B cell (primary cell): ENCODE measurements around the gene CDKN2AIPNL. TPM values are rescaled to one million over a fixed set of nuclear protein-coding genes. Genes with fewer than 3 reads are reported as not detected.

Experiments used
- ATAC-seq: fragments of 200-7000 bp; cut with Tn5 transposase; one replicate; pipeline ENCODE4 v1.10.0; 2021; ENCODE audit warnings: low read depth, mild to moderate bottlenecking, moderate number of reproducible peaks, moderate library complexity
- CTCF ChIA-PET: fragments of 350-600 bp; sonication (Branson Sonifier 250); formaldehyde crosslinking; loops from one replicate; lab custom pipeline; 2021; ENCODE audit warnings: antibody characterized with exemption, inconsistent platforms; lab: Charles Lee
- POLR2A ChIA-PET: fragments of 350-600 bp; sonication (Branson Sonifier 250); formaldehyde crosslinking; loops from one replicate; lab custom pipeline; 2021; ENCODE audit warnings: antibody characterized with exemption; lab: Charles Lee
- DNase-seq: peaks from one replicate; pipeline ENCODE4 v3.0.0; 2013
- H2AFZ ChIP-seq: 2 replicates; pipeline ENCODE4 v1.6.1; 2012; ENCODE audit warnings: mild to moderate bottlenecking, low read depth, low read length; ENCODE audit not compliant: insufficient read depth, poor library complexity, severe bottlenecking
- H3K27ac ChIP-seq, 2 donors: 1 replicate in 1 of 2; 2 replicates in 1 of 2; pipeline ENCODE4 v1.5.1; 2012 to 2013; ENCODE audit warnings: low read length in 2 of 2, mild to moderate bottlenecking in 2 of 2, moderate library complexity in 1 of 2
- H3K27me3 ChIP-seq, 4 experiments: fragments of 200-600 bp in 1 of 4; sonication (generic) in 1 of 4; replicated peaks in 1 of 4; 1 replicate in 2 of 4; 2 replicates in 2 of 4; pipeline versions ENCODE4 v1.6.1 to v1.7.0; 2013 to 2016; ENCODE audit warnings: low read length in 3 of 4, mild to moderate bottlenecking in 2 of 4, mixed read lengths in 1 of 4, moderate library complexity in 1 of 4; ENCODE audit not compliant: insufficient read depth in 4 of 4, control insufficient read depth in 3 of 4; ENCODE audit errors: control extremely low read depth in 1 of 4
- H3K36me3 ChIP-seq, 2 experiments: replicated peaks in 1 of 2; 1 replicate in 1 of 2; 2 replicates in 1 of 2; pipeline versions ENCODE4 v1.6.1 to v1.7.1; 2013; ENCODE audit warnings: low read length in 1 of 2; ENCODE audit not compliant: insufficient read depth in 2 of 2, control insufficient read depth in 1 of 2; ENCODE audit errors: control extremely low read depth in 1 of 2, extremely low read depth in 1 of 2
- H3K4me1 ChIP-seq, 2 donors: fragments of 200-600 bp in 1 of 2; sonication (generic) in 1 of 2; 1 replicate in 1 of 2; 2 replicates in 1 of 2; pipeline versions ENCODE4 v1.5.1 to v1.6.1; 2013 to 2017; ENCODE audit warnings: low read length in 2 of 2; ENCODE audit not compliant: control insufficient read depth in 2 of 2, insufficient read depth in 2 of 2
- H3K4me2 ChIP-seq: replicated peaks from 2 replicates; pipeline ENCODE3; 2012; ENCODE audit warnings: mild to moderate bottlenecking, low read depth, low read length; ENCODE audit not compliant: poor library complexity, severe bottlenecking
- H3K4me3 ChIP-seq, 5 experiments: fragments of 200-600 bp in 1 of 5; sonication (generic) in 1 of 5; 1 replicate in 3 of 5; 2 replicates in 2 of 5; pipeline versions ENCODE4 v1.5.1 to v1.7.0; 2011 to 2016; ENCODE audit warnings: low read length in 4 of 5, mild to moderate bottlenecking in 4 of 5, low read depth in 2 of 5, control low read depth in 1 of 5, moderate library complexity in 1 of 5; ENCODE audit not compliant: insufficient read depth in 1 of 5; ENCODE audit errors: control extremely low read depth in 1 of 5, extremely low read depth in 1 of 5
- H3K79me2 ChIP-seq: fragments of 200-600 bp; sonication (generic); one replicate; pipeline ENCODE4 v1.6.0; 2016; ENCODE audit warnings: low read length; ENCODE audit not compliant: control insufficient read depth, insufficient read depth
- H3K9ac ChIP-seq: fragments of 200-600 bp; sonication (generic); 2 replicates; pipeline ENCODE4 v1.6.1; 2017; ENCODE audit warnings: mild to moderate bottlenecking, low read length, moderate library complexity
- H3K9me3 ChIP-seq, 3 donors: one replicate each; pipeline versions ENCODE4 v1.6.1 to v1.7.1; 2013; ENCODE audit warnings: low read length in 2 of 3; ENCODE audit not compliant: control insufficient read depth in 2 of 3, insufficient read depth in 1 of 3; ENCODE audit errors: control extremely low read depth in 1 of 3
- H4K20me1 ChIP-seq: 2 replicates; pipeline ENCODE4 v1.6.0; 2012; ENCODE audit warnings: mild to moderate bottlenecking, low read length; ENCODE audit not compliant: insufficient read depth, control insufficient read depth, poor library complexity, severe bottlenecking
- H3K27ac Mint-ChIP-seq: one replicate; pipeline ENCODE4 v1.8.0; 2021; ENCODE audit warnings: mixed read lengths
- H3K27me3 Mint-ChIP-seq: one replicate; pipeline ENCODE4 v1.8.0; 2021; ENCODE audit warnings: mixed read lengths
- H3K4me1 Mint-ChIP-seq: one replicate; pipeline ENCODE4 v1.8.0; 2021; ENCODE audit warnings: mixed read lengths
- H3K4me3 Mint-ChIP-seq: one replicate; pipeline ENCODE4 v1.8.0; 2021; ENCODE audit warnings: mixed read lengths
- H3K9me3 Mint-ChIP-seq: one replicate; pipeline ENCODE4 v1.8.0; 2022; ENCODE audit warnings: mixed read lengths; ENCODE audit not compliant: insufficient read depth
- EZH2 ChIP-seq: IDR thresholded peaks from 2 replicates; pipeline ENCODE4 v1.6.1; 2012; ENCODE audit warnings: borderline replicate concordance, low read depth, mild to moderate bottlenecking, moderate library complexity, low read length; ENCODE audit not compliant: insufficient read depth, poor library complexity, severe bottlenecking
- WGBS: methylation state at CpG from one replicate; pipeline ENCODE4 v1.1.5; 2013; ENCODE audit warnings: missing lambda C conversion rate; ENCODE audit not compliant: insufficient coverage; 5-methylcytosine and 5-hydroxymethylcytosine counted together
- intact Hi-C: fragments of 100-400 bp; cut with micrococcal nuclease; formaldehyde crosslinking; loops from one replicate; pipeline ENCODE4 v1.10.0; 2022
- polyA plus RNA-seq: library from polyadenylated mRNA; depleted of rRNA; stranded (reverse); fragments of >200 nt; gene quantifications from 2 replicates; pipeline ENCODE4 v1.2.3, GENCODE V29; 2012
- total RNA-seq, 2 donors: library from RNA; stranded (reverse); fragments of 120-200 nt in 1 of 2; gene quantifications; 1 replicate in 1 of 2; 2 replicates in 1 of 2; pipeline versions ENCODE4 v1.2.3 to v1.2.4, GENCODE V29; 2013 to 2022
- TF ChIP-seq, protein P1 (sequence below): fragments of 200-600 bp; IDR thresholded peaks from one replicate; pipeline ENCODE4 v1.8.0; 2022; ENCODE audit warnings: antibody characterized with exemption, mild to moderate bottlenecking

CDKN2AIPNL gene
- total and polyA plus RNA-seq, 2 donors (not counting 1 experiment from before 2014, with no cell fraction given), result 11.2 to 17.2 TPM

DNA sequence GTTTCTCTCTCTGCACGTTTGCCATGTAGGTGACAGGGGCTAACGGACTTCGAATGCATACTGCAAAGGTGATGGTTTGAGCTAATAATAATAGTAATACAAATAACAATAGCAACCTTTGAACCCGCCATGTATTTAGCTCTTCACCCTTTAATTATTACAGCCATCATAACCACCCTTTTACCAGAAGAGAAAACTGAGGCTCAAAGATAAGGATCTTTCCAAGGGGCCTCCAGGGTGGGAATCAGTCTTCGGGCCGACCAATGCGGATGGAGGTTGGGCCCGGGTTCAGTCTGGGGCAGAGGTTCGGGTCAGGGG lies 494 bp downstream of the CDKN2AIPNL start:
- 3% methylated on average over 5 of the region's 9 CpGs for WGBS
- Histone ChIP-seq H3K27me3 (no peaks in the 10 kb centered on the region), H4K20me1 (no peaks in the 10 kb centered on the region), H3K4me2 (peak overlapping the region; percentile 76), H3K9me3 (no peaks in the 10 kb centered on the region), H3K36me3 (peaks cover 0 to 15% of the 10 kb centered on the region in 2 experiments), H3K4me1 (peaks cover 15 to 19% of the 10 kb centered on the region in 2 donors), H3K4me3 (peak overlapping the region; percentile 6 to 99 (median 87)), H3K27ac (peak overlapping the region; percentile 23 to 68), H3K79me2 (peaks cover 32% of the 10 kb centered on the region), H2AFZ (peak overlapping the region; percentile 89), H3K9ac (peak overlapping the region; percentile 82)
- H3K27ac Mint-ChIP-seq, result peak overlapping the region; percentile 93
- H3K4me1 Mint-ChIP-seq, result peaks cover 39% of the 10 kb centered on the region
- no peaks in the 10 kb centered on the region for H3K27me3 Mint-ChIP-seq
- H3K4me3 Mint-ChIP-seq, result peak overlapping the region; percentile 94
- DNase-seq (no peak), ATAC-seq (no peak)
- ChIA-PET POLR2A (interaction anchor here (0.6 to 3.7 kb wide), 9 partner anchors 25 to 177 kb away, joined by 3 to 50 read pairs (median 6); partner anchors contain the start of genes JADE2 and UBE2B), CTCF (interaction anchor here (0.6 to 4.8 kb wide), 33 partner anchors 15 to 256 kb away, joined by 3 to 56 read pairs (median 5); partner anchors contain the start of genes CDKL3, JADE2, PPP2CA and UBE2B)
- H3K9me3 Mint-ChIP-seq, result no peaks in the 10 kb centered on the region
- intact Hi-C loops, result loop anchor here (1.0 to 5.0 kb wide), 5 partner anchors 40 to 166 kb away; partner anchors contain the start of gene UBE2B
- TF ChIP-seq, protein P1, sequence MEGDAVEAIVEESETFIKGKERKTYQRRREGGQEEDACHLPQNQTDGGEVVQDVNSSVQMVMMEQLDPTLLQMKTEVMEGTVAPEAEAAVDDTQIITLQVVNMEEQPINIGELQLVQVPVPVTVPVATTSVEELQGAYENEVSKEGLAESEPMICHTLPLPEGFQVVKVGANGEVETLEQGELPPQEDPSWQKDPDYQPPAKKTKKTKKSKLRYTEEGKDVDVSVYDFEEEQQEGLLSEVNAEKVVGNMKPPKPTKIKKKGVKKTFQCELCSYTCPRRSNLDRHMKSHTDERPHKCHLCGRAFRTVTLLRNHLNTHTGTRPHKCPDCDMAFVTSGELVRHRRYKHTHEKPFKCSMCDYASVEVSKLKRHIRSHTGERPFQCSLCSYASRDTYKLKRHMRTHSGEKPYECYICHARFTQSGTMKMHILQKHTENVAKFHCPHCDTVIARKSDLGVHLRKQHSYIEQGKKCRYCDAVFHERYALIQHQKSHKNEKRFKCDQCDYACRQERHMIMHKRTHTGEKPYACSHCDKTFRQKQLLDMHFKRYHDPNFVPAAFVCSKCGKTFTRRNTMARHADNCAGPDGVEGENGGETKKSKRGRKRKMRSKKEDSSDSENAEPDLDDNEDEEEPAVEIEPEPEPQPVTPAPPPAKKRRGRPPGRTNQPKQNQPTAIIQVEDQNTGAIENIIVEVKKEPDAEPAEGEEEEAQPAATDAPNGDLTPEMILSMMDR, result no peak
- no peak for TF ChIP-seq EZH2

DNA sequence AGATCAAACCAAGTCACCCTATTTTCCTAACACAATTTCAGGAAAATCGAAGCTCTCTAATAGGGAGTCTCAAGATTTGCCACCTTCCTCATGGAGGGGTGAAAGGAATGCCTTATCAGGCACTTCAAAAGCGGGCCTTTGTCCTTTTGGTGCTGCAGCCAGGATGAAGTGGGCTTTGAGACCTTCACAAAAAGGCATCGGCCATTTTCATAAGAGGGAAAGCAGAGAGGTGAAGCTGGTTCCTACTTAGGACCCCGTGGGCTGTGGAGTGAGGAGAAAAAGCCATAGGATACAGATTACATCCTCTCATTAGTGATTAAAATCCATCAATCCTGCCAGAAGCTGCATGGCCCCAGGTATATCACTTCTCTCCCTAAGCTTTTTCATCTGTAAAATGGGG lies 859 bp downstream of the CDKN2AIPNL start:
- Histone ChIP-seq H3K4me3 (peak overlapping the region; percentile 6 to 99 (median 87)), H2AFZ (peak overlapping the region; percentile 89), H3K4me2 (peak overlapping the region; percentile 76), H3K79me2 (peaks cover 32% of the 10 kb centered on the region), H3K27me3 (no peaks in the 10 kb centered on the region), H3K36me3 (peaks cover 0 to 16% of the 10 kb centered on the region in 2 experiments), H3K4me1 (peaks cover 15 to 19% of the 10 kb centered on the region in 2 donors), H3K9me3 (no peaks in the 10 kb centered on the region), H3K9ac (peak overlapping the region; percentile 82), H3K27ac (no peak overlapping the region), H4K20me1 (no peaks in the 10 kb centered on the region)
- ChIA-PET CTCF (interaction anchor here (0.6 to 4.8 kb wide), 28 partner anchors 17 to 257 kb away, joined by 3 to 56 read pairs (median 6); partner anchors contain the start of genes CDKL3, JADE2 and UBE2B), POLR2A (interaction anchor here (0.6 to 3.7 kb wide), 8 partner anchors 26 to 177 kb away, joined by 3 to 50 read pairs (median 6); partner anchors contain the start of genes JADE2 and UBE2B)
- Mint-ChIP-seq H3K4me1 (peaks cover 39% of the 10 kb centered on the region), H3K4me3 (peak overlapping the region; percentile 94), H3K27me3 (no peaks in the 10 kb centered on the region), H3K9me3 (no peaks in the 10 kb centered on the region), H3K27ac (peak overlapping the region; percentile 61)
- WGBS, result 100% methylated on average over 1 of the region's 4 CpGs
- no peak for DNase-seq
- TF ChIP-seq, protein P1, result no peak
- TF ChIP-seq EZH2, result no peak
- intact Hi-C loops, result loop anchor here (1.0 to 5.0 kb wide), 5 partner anchors 40 to 166 kb away; partner anchors contain the start of gene UBE2B
- ATAC-seq, result no peak
